ENCODE measurements around the gene ALDH2.

GRCh38 chr12:111730420-111730819 is 36.3 kb upstream of the ALDH2 start:
- no peak for TF ChIP-seq MGA (IDR thresholded peaks at IDR 0.05)
- no peak for TF ChIP-seq HDAC8 (tag; IDR thresholded peaks at IDR 0.05)
- no peak for TF ChIP-seq GABPB1 (CRISPR knock-in tag; IDR thresholded peaks at IDR 0.05)
- TF ChIP-seq POLR2A (conservative IDR thresholded peaks at IDR 0.05) = no peak
- TF ChIP-seq GABPB2 (CRISPR knock-in tag; conservative IDR thresholded peaks at IDR 0.05) = no peak
- TF ChIP-seq CTCF (IDR thresholded peaks at IDR 0.05 in 2 of 3, conservative IDR thresholded peaks at IDR 0.05 in 1 of 3; ENCODE audit: insufficient read depth in 2 of 3, low read depth in 1 of 3, low read length in 3 of 3) = no peak
- no peak for TF ChIP-seq SREBF2 (CRISPR knock-in tag; IDR thresholded peaks at IDR 0.05)

All from K562 (cell line).